HEK293T (cell line): Measurements from ENCODE around the gene GLIS2.

Experiments used
- ARNT ChIP-seq: fragments of 450-650 bp; IDR thresholded peaks from 2 replicates; pipeline ENCODE4 v1.6.1; 2017; ENCODE audit warnings: mild to moderate bottlenecking
- FOXA1 ChIP-seq: fragments of 450-650 bp; IDR thresholded peaks from 2 replicates; pipeline ENCODE4 v1.6.1; 2016; ENCODE audit warnings: mild to moderate bottlenecking
- FOXK2 ChIP-seq: fragments of 450-650 bp; IDR thresholded peaks from 2 replicates; pipeline ENCODE4 v1.6.1; 2016; ENCODE audit warnings: mild to moderate bottlenecking
- NFRKB ChIP-seq: fragments of 450-650 bp; IDR thresholded peaks from 2 replicates; pipeline ENCODE4 v1.6.1; 2016; ENCODE audit warnings: mild to moderate bottlenecking, moderate library complexity
- SP1 ChIP-seq: fragments of 450-650 bp; IDR thresholded peaks from 2 replicates; pipeline ENCODE4 v1.6.1; 2017

DNA sequence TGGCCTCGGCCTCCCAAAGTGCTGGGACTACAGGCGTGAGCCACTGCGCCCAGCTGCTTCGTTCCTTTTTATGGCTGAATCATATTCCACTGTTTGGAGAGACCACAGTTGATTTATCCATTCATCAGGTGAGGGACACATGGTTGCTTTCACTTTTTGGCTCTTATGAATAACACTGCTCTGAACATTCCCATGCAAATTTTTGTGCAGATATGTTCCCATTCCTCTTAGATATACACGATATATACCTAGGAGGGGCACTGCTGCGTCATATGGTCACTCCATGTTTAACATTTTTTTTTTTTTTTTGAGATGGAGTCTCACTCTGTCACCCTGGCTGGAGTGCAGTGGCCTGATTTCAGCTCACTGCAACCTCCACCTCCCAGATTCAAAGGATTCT is 13.9 kb upstream of the GLIS2 start:
- TF ChIP-seq NFRKB (no peak), FOXK2 (no peak), SP1 (no peak), ARNT (no peak), FOXA1 (no peak)
